Measurements from ENCODE around the gene CAVIN3. TPM values are rescaled to one million over a fixed set of nuclear protein-coding genes. Genes with fewer than 3 reads are reported as not detected.
A peak's percentile ranks its signal among the peaks of the same experiment; 100 is the strongest.

Gene CAVIN3
- total and polyA plus RNA-seq, 10 of the 15 experiments (the other 5 are each of a cell fraction or from before 2014, with no cell fraction given): 0.05 to 13.9 (median 4.5) TPM

DNA sequence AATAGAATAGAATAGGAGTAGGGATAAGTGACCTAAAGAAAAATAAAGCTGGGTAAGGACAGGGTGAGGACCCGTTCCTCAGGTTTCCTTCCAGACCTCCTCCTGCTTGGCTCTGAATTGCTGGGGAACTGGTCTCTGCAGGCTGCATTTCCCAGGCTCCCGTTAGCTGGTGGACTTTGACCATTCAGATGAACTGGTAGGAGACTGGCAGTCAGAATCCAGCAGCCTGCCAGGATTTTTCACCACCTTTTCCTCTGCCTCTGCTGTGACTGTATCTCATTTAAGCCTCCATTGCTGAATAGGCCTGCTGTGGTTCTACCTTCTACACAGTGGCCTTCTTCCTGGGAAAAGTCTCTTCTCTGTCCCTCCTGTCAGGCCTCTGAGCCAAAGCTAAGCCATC lies 45.4 kb upstream of the CAVIN3 start:
- Histone ChIP-seq H3K4me1 (ENCODE audit: control insufficient read depth, insufficient read depth, low read length) (no peaks in the 10 kb centered on the region), H3K36me3 (ENCODE audit: control insufficient read depth in 2 of 2, insufficient read depth in 2 of 2, low read length in 1 of 2) (no peaks in the 10 kb centered on the region), H3K9ac (ENCODE audit: control insufficient read depth, insufficient read depth, low read length) (no peak overlapping the region), H3K27me3 (replicated peaks in 1 of 2; ENCODE audit: control insufficient read depth in 2 of 2, insufficient read depth in 2 of 2, low read length in 1 of 2) (peaks cover 0 to 2% of the 10 kb centered on the region in 2 experiments; a peak in 1 of 4 replicates), H4K20me1 (ENCODE audit: control insufficient read depth, insufficient read depth) (no peaks in the 10 kb centered on the region), H3K4me3 (no peak overlapping the region), H3K27ac (ENCODE audit: control insufficient read depth, insufficient read depth) (no peak overlapping the region), H2AFZ (ENCODE audit: control insufficient read depth, low read depth, low read length) (no peak overlapping the region), H3K4me2 (ENCODE audit: control insufficient read depth, insufficient read depth) (no peak overlapping the region), H3K79me2 (ENCODE audit: control insufficient read depth, insufficient read depth, low read length) (no peaks in the 10 kb centered on the region), H3K9me3 (replicated peaks; ENCODE audit: control insufficient read depth, insufficient read depth, low read length) (no peaks in the 10 kb centered on the region)
- CTCF ChIA-PET: interaction anchor here (1.3 kb wide), 1 partner anchor 13 kb away, joined by 5 read pairs; no protein-coding TSS in a partner anchor
- in situ Hi-C loops (cut with MboI) (no loop called here), intact Hi-C loops (cut with micrococcal nuclease; ENCODE audit: unreplicated experiment) (no loop called here)
- RAD21 ChIA-PET (ENCODE audit: unreplicated experiment): interaction anchor here (1.3 kb wide), 1 partner anchor 13 kb away, joined by 3 read pairs; no protein-coding TSS in a partner anchor
- POLR2A ChIA-PET: no interaction called here
- TF ChIP-seq TCF3 (IDR thresholded peaks at IDR 0.05; ENCODE audit: borderline replicate concordance, insufficient read depth, low read depth, low read length): no peak
- TF ChIP-seq FOS (IDR thresholded peaks at IDR 0.05; ENCODE audit: borderline replicate concordance, extremely low read depth, insufficient read length): no peak
- no TSS peak for BruUV-seq (replicated peaks)
- DNase-seq (ENCODE audit: low read depth, low spot score): no peak
- no peak for FAIRE-seq
- ATAC-seq: no peak
- SMC1A ChIA-PET (ENCODE audit: uncharacterized antibody, unreplicated experiment): no interaction called here
- WGBS (ENCODE audit: insufficient coverage, insufficient replicate concordance, low lambda C conversion rate, missing lambda C conversion rate): 3% methylated on average over 2 of the region's 2 CpGs

- Histone ChIP-seq H4K20me1 (ENCODE audit: control insufficient read depth, insufficient read depth) (no peaks in the 10 kb centered on the region), H3K9me3 (replicated peaks; ENCODE audit: control insufficient read depth, insufficient read depth, low read length) (no peaks in the 10 kb centered on the region), H3K4me1 (ENCODE audit: control insufficient read depth, insufficient read depth, low read length) (no peaks in the 10 kb centered on the region), H3K36me3 (ENCODE audit: control insufficient read depth in 2 of 2, insufficient read depth in 2 of 2, low read length in 1 of 2) (no peaks in the 10 kb centered on the region), H3K79me2 (ENCODE audit: control insufficient read depth, insufficient read depth, low read length) (no peaks in the 10 kb centered on the region), H2AFZ (ENCODE audit: control insufficient read depth, low read depth, low read length) (no peak overlapping the region), H3K4me3 (no peak overlapping the region), H3K27ac (ENCODE audit: control insufficient read depth, insufficient read depth) (no peak overlapping the region), H3K27me3 (replicated peaks in 1 of 2; ENCODE audit: control insufficient read depth in 2 of 2, insufficient read depth in 2 of 2, low read length in 1 of 2) (peaks cover 0 to 2% of the 10 kb centered on the region in 2 experiments; a peak in 1 of 4 replicates), H3K9ac (ENCODE audit: control insufficient read depth, insufficient read depth, low read length) (no peak overlapping the region), H3K4me2 (ENCODE audit: control insufficient read depth, insufficient read depth) (no peak overlapping the region)
- peak; percentile 99 for FAIRE-seq
- 82% methylated on average over 6 of the region's 6 CpGs for WGBS (ENCODE audit: insufficient coverage, insufficient replicate concordance, low lambda C conversion rate, missing lambda C conversion rate)
- peak; percentile 100 for ATAC-seq
- in situ Hi-C loops (cut with MboI) (loop anchor here (5.0 kb wide), 1 partner anchor 341 kb away; no protein-coding TSS in a partner anchor), intact Hi-C loops (cut with micrococcal nuclease; ENCODE audit: unreplicated experiment) (no loop called here)
- DNase-seq (ENCODE audit: low read depth, low spot score): no peak
- ChIA-PET POLR2A (interaction anchor here (0.5 kb wide), 1 partner anchor 331 kb away, joined by 5 read pairs; no protein-coding TSS in a partner anchor), CTCF (interaction anchor here (0.5 to 5.3 kb wide), 48 partner anchors 9 to 396 kb away, joined by 3 to 59 read pairs (median 5); partner anchors contain the start of genes ARFIP2, CNGA4, HPX and SMPD1), RAD21 (ENCODE audit: unreplicated experiment) (interaction anchor here (0.6 to 3.7 kb wide), 15 partner anchors 9 to 370 kb away, joined by 3 to 12 read pairs (median 4); no protein-coding TSS in a partner anchor), SMC1A (ENCODE audit: uncharacterized antibody, unreplicated experiment) (interaction anchor here (0.6 to 3.1 kb wide), 22 partner anchors 9 to 359 kb away, joined by 3 to 21 read pairs (median 4); no protein-coding TSS in a partner anchor)
- no TSS peak for BruUV-seq (replicated peaks)
- no peak for TF ChIP-seq IKZF2 (IDR thresholded peaks at IDR 0.05)
- TF ChIP-seq RCOR1 (conservative IDR thresholded peaks at IDR 0.05; ENCODE audit: low read depth, low read length): no peak
- no peak for TF ChIP-seq SIN3A (IDR thresholded peaks at IDR 0.05; ENCODE audit: low read depth, low read length)
- TF ChIP-seq RB1 (IDR thresholded peaks at IDR 0.05; ENCODE audit: borderline replicate concordance): no peak
- no peak for TF ChIP-seq KAT2A (conservative IDR thresholded peaks at IDR 0.05; ENCODE audit: control insufficient read depth, low read depth, low read length)
- TF ChIP-seq, protein P1, sequence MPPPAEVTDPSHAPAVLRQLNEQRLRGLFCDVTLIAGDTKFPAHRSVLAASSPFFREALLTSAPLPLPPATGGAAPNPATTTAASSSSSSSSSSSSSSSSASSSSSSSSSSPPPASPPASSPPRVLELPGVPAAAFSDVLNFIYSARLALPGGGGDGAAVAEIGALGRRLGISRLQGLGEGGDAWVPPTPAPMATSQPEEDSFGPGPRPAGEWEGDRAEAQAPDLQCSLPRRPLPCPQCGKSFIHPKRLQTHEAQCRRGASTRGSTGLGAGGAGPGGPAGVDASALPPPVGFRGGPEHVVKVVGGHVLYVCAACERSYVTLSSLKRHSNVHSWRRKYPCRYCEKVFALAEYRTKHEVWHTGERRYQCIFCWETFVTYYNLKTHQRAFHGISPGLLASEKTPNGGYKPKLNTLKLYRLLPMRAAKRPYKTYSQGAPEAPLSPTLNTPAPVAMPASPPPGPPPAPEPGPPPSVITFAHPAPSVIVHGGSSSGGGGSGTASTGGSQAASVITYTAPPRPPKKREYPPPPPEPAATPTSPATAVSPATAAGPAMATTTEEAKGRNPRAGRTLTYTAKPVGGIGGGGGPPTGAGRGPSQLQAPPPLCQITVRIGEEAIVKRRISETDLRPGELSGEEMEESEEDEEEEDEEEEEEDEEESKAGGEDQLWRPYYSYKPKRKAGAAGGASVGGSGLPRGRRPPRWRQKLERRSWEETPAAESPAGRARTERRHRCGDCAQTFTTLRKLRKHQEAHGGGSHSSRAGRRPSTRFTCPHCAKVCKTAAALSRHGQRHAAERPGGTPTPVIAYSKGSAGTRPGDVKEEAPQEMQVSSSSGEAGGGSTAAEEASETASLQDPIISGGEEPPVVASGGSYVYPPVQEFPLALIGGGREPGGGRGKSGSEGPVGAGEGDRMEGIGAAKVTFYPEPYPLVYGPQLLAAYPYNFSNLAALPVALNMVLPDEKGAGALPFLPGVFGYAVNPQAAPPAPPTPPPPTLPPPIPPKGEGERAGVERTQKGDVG (CRISPR knock-in tag; IDR thresholded peaks at IDR 0.05): no peak
- TF ChIP-seq ZNF622 (IDR thresholded peaks at IDR 0.05): no peak
- TF ChIP-seq MYB (IDR thresholded peaks at IDR 0.05; ENCODE audit: borderline replicate concordance, low read depth, low read length): no peak
- no peak for TF ChIP-seq SREBF1 (IDR thresholded peaks at IDR 0.05; ENCODE audit: low read length)
Observed at GRCh38 chr11:6362873-6363678, 42.8 kb upstream of the CAVIN3 start.
